Brain microvascular endothelial cell (primary cell): ENCODE results near the gene NADSYN1.

Experiments used
- DNase-seq: peaks from one replicate; pipeline ENCODE4 v3.0.0-alpha.2; 2020
- H3K27ac ChIP-seq: fragments of 250-450 bp; sonication (Bioruptor Pico); 2 replicates; pipeline ENCODE4 v1.5.1; 2020; ENCODE audit warnings: mild to moderate bottlenecking, moderate library complexity
- H3K27me3 ChIP-seq: fragments of 250-450 bp; sonication (Bioruptor Pico); replicated peaks from 2 replicates; pipeline ENCODE4 v1.5.1; 2020; ENCODE audit warnings: mild to moderate bottlenecking
- H3K36me3 ChIP-seq: fragments of 250-450 bp; sonication (Bioruptor Pico); replicated peaks from 2 replicates; pipeline ENCODE4 v1.5.1; 2020; ENCODE audit warnings: mild to moderate bottlenecking
- H3K4me3 ChIP-seq: 2 replicates; pipeline ENCODE4 v1.5.1; 2011; ENCODE audit warnings: low read depth, mild to moderate bottlenecking, control low read depth, low read length, moderate library complexity
- CTCF ChIP-seq: IDR thresholded peaks from 2 replicates; pipeline ENCODE4 v1.5.1; 2011; ENCODE audit warnings: low read depth, mild to moderate bottlenecking, moderate library complexity, low read length, control low read depth, inconsistent platforms; ENCODE audit errors: missing control alignments
- in situ Hi-C: cut with HindIII; loops from 2 replicates; pipeline ENCODE4 v1.10.0; 2017; ENCODE audit warnings: low sequenced_read_pairs, low pct_ligation_motif_present

NADSYN1 gene

GRCh38 chr11:71542382-71542781 is 89.4 kb downstream of the NADSYN1 start:
- H3K36me3 ChIP-seq, result no peaks in the 10 kb centered on the region
- in situ Hi-C loops, result no loop called here
- no peak overlapping the region for H3K27ac ChIP-seq
- no peak for DNase-seq
- no peaks in the 10 kb centered on the region for H3K27me3 ChIP-seq
- TF ChIP-seq CTCF, result no peak
- H3K4me3 ChIP-seq, result no peak overlapping the region

- Histone ChIP-seq H3K27me3 (no peaks in the 10 kb centered on the region), H3K36me3 (no peaks in the 10 kb centered on the region), H3K4me3 (no peak overlapping the region), H3K27ac (no peak overlapping the region)
- in situ Hi-C loops, result no loop called here
- no peak for DNase-seq
- no peak for TF ChIP-seq CTCF
These were observed 90.1 kb downstream of the NADSYN1 start for GRCh38 chr11:71542879-71543777.

GRCh38 chr11:71543866-71544265 is 90.9 kb downstream of the NADSYN1 start:
- Histone ChIP-seq H3K27me3 (no peaks in the 10 kb centered on the region), H3K27ac (no peak overlapping the region), H3K36me3 (no peaks in the 10 kb centered on the region), H3K4me3 (no peak overlapping the region)
- in situ Hi-C loops, result no loop called here
- no peak for TF ChIP-seq CTCF
- no peak for DNase-seq

- Histone ChIP-seq H3K27ac (no peak overlapping the region), H3K27me3 (no peaks in the 10 kb centered on the region), H3K36me3 (no peaks in the 10 kb centered on the region), H3K4me3 (no peak overlapping the region)
- DNase-seq, result no peak
- no peak for TF ChIP-seq CTCF
- in situ Hi-C loops, result no loop called here
These were observed 91.7 kb downstream of the NADSYN1 start for GRCh38 chr11:71544525-71545214.

- TF ChIP-seq CTCF, result no peak
- no peak overlapping the region for H3K27ac ChIP-seq
- no peaks in the 10 kb centered on the region for H3K27me3 ChIP-seq
- in situ Hi-C loops, result no loop called here
- no peak for DNase-seq
- no peak overlapping the region for H3K4me3 ChIP-seq
- no peaks in the 10 kb centered on the region for H3K36me3 ChIP-seq
These were observed 92.5 kb downstream of the NADSYN1 start for GRCh38 chr11:71545405-71545966.
